WTC11 (cell line): ENCODE data around the gene TSACC. TPM values are rescaled to one million over a fixed set of nuclear protein-coding genes. Genes with fewer than 3 reads are reported as not detected.
A peak's percentile ranks its signal among the peaks of the same experiment; 100 is the strongest.

Experiments used
- ATAC-seq: fragments of 200-7000 bp; cut with Tn5 transposase; 2 replicates; pipeline ENCODE4 v1.10.0; 2021; ENCODE audit warnings: mild to moderate bottlenecking, moderate library complexity
- CTCF ChIA-PET: fragments of 300-600 bp; sonication (Branson Sonifier 250); formaldehyde crosslinking; loops from one replicate; lab custom pipeline; 2021; ENCODE audit warnings: antibody characterized with exemption; lab: Charles Lee
- POLR2A ChIA-PET: fragments of 350-600 bp; sonication (Branson Sonifier 250); formaldehyde crosslinking; loops from one replicate; lab custom pipeline; 2021; ENCODE audit warnings: antibody characterized with exemption; lab: Charles Lee
- DNase-seq: peaks from one replicate; pipeline ENCODE4 v3.0.0; 2021; ENCODE audit warnings: low spot score
- H3K27ac Mint-ChIP-seq: 2 replicates; pipeline ENCODE4 v1.8.0; 2021; ENCODE audit warnings: mixed read lengths
- H3K27me3 Mint-ChIP-seq: 2 replicates; pipeline ENCODE4 v1.8.0; 2021; ENCODE audit warnings: low read depth, mild to moderate bottlenecking, moderate library complexity, mixed read lengths
- H3K36me3 Mint-ChIP-seq: 2 replicates; pipeline ENCODE4 v1.8.0; 2021; ENCODE audit warnings: mixed read lengths
- H3K4me1 Mint-ChIP-seq: 2 replicates; pipeline ENCODE4 v1.8.0; 2022; ENCODE audit warnings: mixed read lengths
- H3K4me3 Mint-ChIP-seq: 2 replicates; pipeline ENCODE4 v1.8.0; 2021; ENCODE audit warnings: mild to moderate bottlenecking, moderate library complexity, mixed read lengths
- H3K9me3 Mint-ChIP-seq: 2 replicates; pipeline ENCODE4 v1.8.0; 2021; ENCODE audit warnings: mixed read lengths
- ATF1 ChIP-seq: sonication (generic); formaldehyde crosslinking; IDR thresholded peaks from 2 replicates; pipeline ENCODE4 v1.8.1; 2023; ENCODE audit warnings: mild to moderate bottlenecking, moderate library complexity, missing genetic modification reagents
- E2F5 ChIP-seq: sonication (generic); formaldehyde crosslinking; IDR thresholded peaks from 2 replicates; pipeline ENCODE4 v1.8.1; 2022; ENCODE audit warnings: mild to moderate bottlenecking, moderate library complexity, missing genetic modification reagents
- ETV6 ChIP-seq: sonication (generic); formaldehyde crosslinking; IDR thresholded peaks from 2 replicates; pipeline ENCODE4 v1.8.1; 2022; ENCODE audit warnings: mild to moderate bottlenecking, missing genetic modification reagents
- MLX ChIP-seq: sonication (generic); formaldehyde crosslinking; IDR thresholded peaks from 2 replicates; pipeline ENCODE4 v1.8.1; 2023; ENCODE audit warnings: mild to moderate bottlenecking, missing genetic modification reagents, moderate library complexity
- MXD4 ChIP-seq: fragments of 250-450 bp; sonication (Bioruptor Pico); IDR thresholded peaks from 2 replicates; pipeline ENCODE4 v1.8.0; 2021; ENCODE audit warnings: mild to moderate bottlenecking, moderate library complexity, borderline replicate concordance
- MYBL2 ChIP-seq: sonication (generic); formaldehyde crosslinking; IDR thresholded peaks from 2 replicates; pipeline ENCODE4 v1.8.1; 2023; ENCODE audit warnings: mild to moderate bottlenecking, moderate library complexity, missing genetic modification reagents
- NFATC4 ChIP-seq: fragments of 250-450 bp; sonication (Bioruptor Pico); IDR thresholded peaks from 2 replicates; pipeline ENCODE4 v1.9.0; 2021; ENCODE audit warnings: mild to moderate bottlenecking
- SP1 ChIP-seq: sonication (generic); formaldehyde crosslinking; conservative IDR thresholded peaks from 2 replicates; pipeline ENCODE4 v1.8.1; 2022; ENCODE audit warnings: missing genetic modification reagents
- TCF7 ChIP-seq: sonication (generic); formaldehyde crosslinking; IDR thresholded peaks from 2 replicates; pipeline ENCODE4 v1.8.0; 2022; ENCODE audit warnings: mild to moderate bottlenecking, low read depth, missing genetic modification reagents, moderate library complexity
- TEAD4 ChIP-seq: sonication (generic); formaldehyde crosslinking; IDR thresholded peaks from 2 replicates; pipeline ENCODE4 v1.8.0; 2022; ENCODE audit warnings: mild to moderate bottlenecking, missing genetic modification reagents
- ZNF232 ChIP-seq: sonication (generic); formaldehyde crosslinking; IDR thresholded peaks from 2 replicates; pipeline ENCODE4 v1.8.0; 2022; ENCODE audit warnings: mild to moderate bottlenecking, missing genetic modification reagents
- ZNF263 ChIP-seq: sonication (generic); formaldehyde crosslinking; IDR thresholded peaks from 2 replicates; pipeline ENCODE4 v1.8.1; 2022; ENCODE audit warnings: low read depth, mild to moderate bottlenecking, moderate library complexity, missing genetic modification reagents
- ZNF416 ChIP-seq: fragments of 250-450 bp; sonication (Bioruptor Pico); IDR thresholded peaks from 2 replicates; pipeline ENCODE4 v1.9.0; 2021; ENCODE audit warnings: mild to moderate bottlenecking, inconsistent platforms
- ZNF423 ChIP-seq: fragments of 250-450 bp; sonication (Bioruptor Pico); IDR thresholded peaks from 2 replicates; pipeline ENCODE4 v2.1.2; 2022; ENCODE audit warnings: mild to moderate bottlenecking, moderate library complexity
- ZNF532 ChIP-seq: fragments of 250-450 bp; sonication (Bioruptor Pico); IDR thresholded peaks from 2 replicates; pipeline ENCODE4 v1.9.0; 2021; ENCODE audit warnings: mild to moderate bottlenecking, borderline replicate concordance
- total RNA-seq: library from RNA; stranded (reverse); gene quantifications from 3 replicates; pipeline ENCODE4 v1.2.3, GENCODE V29; 2021
- TF ChIP-seq, protein P1 (sequence below): sonication (generic); formaldehyde crosslinking; conservative IDR thresholded peaks from 2 replicates; pipeline ENCODE4 v1.8.1; 2023; ENCODE audit warnings: mild to moderate bottlenecking, low read depth, missing genetic modification reagents, moderate library complexity
- TF ChIP-seq, protein P2 (sequence below): sonication (generic); formaldehyde crosslinking; IDR thresholded peaks from 2 replicates; pipeline ENCODE4 v1.8.0; 2023; ENCODE audit warnings: mild to moderate bottlenecking, missing genetic modification reagents
- TF ChIP-seq, protein P3 (sequence below): sonication (generic); formaldehyde crosslinking; IDR thresholded peaks from 2 replicates; pipeline ENCODE4 v1.8.0; 2023; ENCODE audit warnings: missing genetic modification reagents
- TF ChIP-seq, protein P4 (sequence below): sonication (generic); formaldehyde crosslinking; conservative IDR thresholded peaks from 2 replicates; pipeline ENCODE4 v1.8.1; 2022; ENCODE audit warnings: mild to moderate bottlenecking, missing genetic modification reagents

TSACC gene
- total RNA-seq, 1 experiment from 2014 or later = 1.8 TPM

- TF ChIP-seq, protein P1, sequence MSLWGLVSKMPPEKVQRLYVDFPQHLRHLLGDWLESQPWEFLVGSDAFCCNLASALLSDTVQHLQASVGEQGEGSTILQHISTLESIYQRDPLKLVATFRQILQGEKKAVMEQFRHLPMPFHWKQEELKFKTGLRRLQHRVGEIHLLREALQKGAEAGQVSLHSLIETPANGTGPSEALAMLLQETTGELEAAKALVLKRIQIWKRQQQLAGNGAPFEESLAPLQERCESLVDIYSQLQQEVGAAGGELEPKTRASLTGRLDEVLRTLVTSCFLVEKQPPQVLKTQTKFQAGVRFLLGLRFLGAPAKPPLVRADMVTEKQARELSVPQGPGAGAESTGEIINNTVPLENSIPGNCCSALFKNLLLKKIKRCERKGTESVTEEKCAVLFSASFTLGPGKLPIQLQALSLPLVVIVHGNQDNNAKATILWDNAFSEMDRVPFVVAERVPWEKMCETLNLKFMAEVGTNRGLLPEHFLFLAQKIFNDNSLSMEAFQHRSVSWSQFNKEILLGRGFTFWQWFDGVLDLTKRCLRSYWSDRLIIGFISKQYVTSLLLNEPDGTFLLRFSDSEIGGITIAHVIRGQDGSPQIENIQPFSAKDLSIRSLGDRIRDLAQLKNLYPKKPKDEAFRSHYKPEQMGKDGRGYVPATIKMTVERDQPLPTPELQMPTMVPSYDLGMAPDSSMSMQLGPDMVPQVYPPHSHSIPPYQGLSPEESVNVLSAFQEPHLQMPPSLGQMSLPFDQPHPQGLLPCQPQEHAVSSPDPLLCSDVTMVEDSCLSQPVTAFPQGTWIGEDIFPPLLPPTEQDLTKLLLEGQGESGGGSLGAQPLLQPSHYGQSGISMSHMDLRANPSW (CRISPR knock-in tag) = no peak
Measured at GRCh38 chr1:156295391-156295947, 42.9 kb upstream of the TSACC start, which contains the start of gene GLMP (continued).

DNA sequence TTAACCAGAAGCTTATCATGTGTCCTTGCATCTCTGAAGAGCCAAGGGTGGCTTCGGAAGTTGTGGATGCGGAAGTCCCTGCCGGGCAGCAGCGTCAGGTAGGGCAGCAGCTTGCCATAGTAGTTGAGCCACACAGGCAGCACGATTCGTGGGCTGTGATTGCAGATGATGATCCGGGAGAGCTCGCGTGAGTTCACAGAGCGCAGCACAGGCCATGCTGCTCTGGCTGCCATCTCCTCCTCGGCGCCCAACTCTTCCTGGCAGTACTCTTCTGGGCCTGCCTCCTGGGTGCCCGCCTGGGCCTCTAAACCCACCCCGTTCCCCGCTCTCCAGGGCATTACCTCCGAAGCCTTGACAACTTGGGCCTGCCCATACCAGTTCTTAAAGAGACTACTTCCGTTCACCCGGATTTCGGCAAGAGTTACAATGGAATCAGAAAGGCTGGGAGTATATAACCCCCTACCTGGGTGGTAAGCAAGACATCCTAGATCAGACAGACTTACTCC lies 39.4 kb upstream of the TSACC start, which contains the start of gene VHLL:
Gene VHLL, minus strand, starts transcription at position 456 of the 506 bp plus-strand sequence. Its CDS starts 118 bp downstream, at position 338.
- Mint-ChIP-seq H3K9me3 (no peaks in the 10 kb centered on the region), H3K36me3 (no peaks in the 10 kb centered on the region), H3K27ac (no peak within 1 kb of the TSS), H3K4me3 (no peak within 1 kb of the TSS), H3K27me3 (no peaks in the 10 kb centered on the region; the same call in 1 of the 2 replicates), H3K4me1 (peaks cover 5% of the 10 kb centered on the region)
- CTCF ChIA-PET = no interaction called here
- DNase-seq = no peak
- no peak for TF ChIP-seq ZNF423 (CRISPR knock-in tag)
- TF ChIP-seq, protein P2, sequence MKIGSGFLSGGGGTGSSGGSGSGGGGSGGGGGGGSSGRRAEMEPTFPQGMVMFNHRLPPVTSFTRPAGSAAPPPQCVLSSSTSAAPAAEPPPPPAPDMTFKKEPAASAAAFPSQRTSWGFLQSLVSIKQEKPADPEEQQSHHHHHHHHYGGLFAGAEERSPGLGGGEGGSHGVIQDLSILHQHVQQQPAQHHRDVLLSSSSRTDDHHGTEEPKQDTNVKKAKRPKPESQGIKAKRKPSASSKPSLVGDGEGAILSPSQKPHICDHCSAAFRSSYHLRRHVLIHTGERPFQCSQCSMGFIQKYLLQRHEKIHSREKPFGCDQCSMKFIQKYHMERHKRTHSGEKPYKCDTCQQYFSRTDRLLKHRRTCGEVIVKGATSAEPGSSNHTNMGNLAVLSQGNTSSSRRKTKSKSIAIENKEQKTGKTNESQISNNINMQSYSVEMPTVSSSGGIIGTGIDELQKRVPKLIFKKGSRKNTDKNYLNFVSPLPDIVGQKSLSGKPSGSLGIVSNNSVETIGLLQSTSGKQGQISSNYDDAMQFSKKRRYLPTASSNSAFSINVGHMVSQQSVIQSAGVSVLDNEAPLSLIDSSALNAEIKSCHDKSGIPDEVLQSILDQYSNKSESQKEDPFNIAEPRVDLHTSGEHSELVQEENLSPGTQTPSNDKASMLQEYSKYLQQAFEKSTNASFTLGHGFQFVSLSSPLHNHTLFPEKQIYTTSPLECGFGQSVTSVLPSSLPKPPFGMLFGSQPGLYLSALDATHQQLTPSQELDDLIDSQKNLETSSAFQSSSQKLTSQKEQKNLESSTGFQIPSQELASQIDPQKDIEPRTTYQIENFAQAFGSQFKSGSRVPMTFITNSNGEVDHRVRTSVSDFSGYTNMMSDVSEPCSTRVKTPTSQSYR (CRISPR knock-in tag) = no peak
- POLR2A ChIA-PET = no interaction called here
- no peak for ATAC-seq

DNA sequence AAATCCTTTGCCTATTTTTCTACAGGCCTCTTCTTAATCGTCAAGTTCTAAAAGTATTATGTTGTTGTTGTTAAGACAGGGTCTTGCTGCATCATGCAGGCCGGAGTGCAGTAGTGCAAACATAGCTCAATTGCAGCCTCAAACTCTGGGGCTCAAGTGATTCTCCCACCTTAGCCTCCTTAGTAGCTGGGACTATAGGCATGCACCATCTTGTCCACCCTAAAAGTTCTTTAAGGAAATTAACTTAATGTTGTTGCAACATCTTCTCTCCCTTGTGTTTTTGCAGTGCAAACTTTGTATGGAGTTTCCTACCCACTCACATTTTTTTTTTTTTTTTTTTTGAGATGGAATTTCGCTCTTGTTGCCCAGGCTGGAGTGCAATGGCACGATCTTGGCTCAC lies 35.1 kb upstream of the TSACC start:
- Mint-ChIP-seq H3K4me3 (no peak overlapping the region), H3K36me3 (peaks cover 21% of the 10 kb centered on the region), H3K27me3 (no peaks in the 10 kb centered on the region; the same call in 1 of the 2 replicates), H3K27ac (peak overlapping the region; percentile 60; the same call in 1 of the 2 replicates), H3K9me3 (no peaks in the 10 kb centered on the region), H3K4me1 (no peaks in the 10 kb centered on the region)
- ChIA-PET POLR2A (no interaction called here), CTCF (interaction anchor here (0.7 to 1.2 kb wide), 3 partner anchors 16 to 143 kb away, joined by 3 to 4 read pairs (median 3); partner anchors contain the start of gene SMG5)
- DNase-seq (no peak), ATAC-seq (no peak)
- TF ChIP-seq ZNF232 (no peak), ATF1 (CRISPR knock-in tag) (no peak), E2F5 (CRISPR knock-in tag) (no peak), ZNF416 (no peak), MLX (CRISPR knock-in tag) (no peak), TEAD4 (CRISPR knock-in tag) (no peak), ZNF263 (CRISPR knock-in tag) (no peak), ETV6 (no peak), MXD4 (CRISPR knock-in tag) (no peak), SP1 (no peak), TCF7 (no peak), MYBL2 (CRISPR knock-in tag) (no peak), NFATC4 (CRISPR knock-in tag) (no peak), ZNF532 (no peak)
- TF ChIP-seq, protein P3, sequence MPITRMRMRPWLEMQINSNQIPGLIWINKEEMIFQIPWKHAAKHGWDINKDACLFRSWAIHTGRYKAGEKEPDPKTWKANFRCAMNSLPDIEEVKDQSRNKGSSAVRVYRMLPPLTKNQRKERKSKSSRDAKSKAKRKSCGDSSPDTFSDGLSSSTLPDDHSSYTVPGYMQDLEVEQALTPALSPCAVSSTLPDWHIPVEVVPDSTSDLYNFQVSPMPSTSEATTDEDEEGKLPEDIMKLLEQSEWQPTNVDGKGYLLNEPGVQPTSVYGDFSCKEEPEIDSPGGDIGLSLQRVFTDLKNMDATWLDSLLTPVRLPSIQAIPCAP = no peak
- TF ChIP-seq, protein P4, sequence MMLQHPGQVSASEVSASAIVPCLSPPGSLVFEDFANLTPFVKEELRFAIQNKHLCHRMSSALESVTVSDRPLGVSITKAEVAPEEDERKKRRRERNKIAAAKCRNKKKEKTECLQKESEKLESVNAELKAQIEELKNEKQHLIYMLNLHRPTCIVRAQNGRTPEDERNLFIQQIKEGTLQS (CRISPR knock-in tag) = no peak
